Activated naive CD4-positive, alpha-beta T cell treated with anti-CD3 and anti-CD28 coated beads, Interleukin-2, amount 50 U/mL, for 16 hours (primary cell): ENCODE data around the gene MRFAP1L1.
A peak's percentile ranks its signal among the peaks of the same experiment; 100 is the strongest.
"Not testable (repeated sequence)": the region's sequence is repeated elsewhere in the genome, so short reads cannot be mapped to it uniquely, and the experiment has no call there.

Source experiments
- DNase-seq: peaks from one replicate; pipeline ENCODE4 v3.0.0-alpha.2; 2020

The MRFAP1L1 gene

GRCh38 chr4:6733358-6734164 lies 23.9 kb upstream of the MRFAP1L1 start:
- no peak for DNase-seq

GRCh38 chr4:6732441-6733357 lies 23.0 kb upstream of the MRFAP1L1 start:
- DNase-seq, result no peak

GRCh38 chr4:6731780-6732179 lies 22.1 kb upstream of the MRFAP1L1 start:
- no peak for DNase-seq

GRCh38 chr4:6731318-6731675 lies 21.6 kb upstream of the MRFAP1L1 start:
- no peak for DNase-seq

GRCh38 chr4:6730603-6731317 lies 21.1 kb upstream of the MRFAP1L1 start:
- no peak for DNase-seq

GRCh38 chr4:6728320-6729029 lies 18.8 kb upstream of the MRFAP1L1 start:
- DNase-seq, result no peak

- no peak for DNase-seq
Observed at GRCh38 chr4:6727943-6728250, 18.2 kb upstream of the MRFAP1L1 start.

- no peak for DNase-seq
Observed at GRCh38 chr4:6727081-6727942, 17.6 kb upstream of the MRFAP1L1 start.

GRCh38 chr4:6725427-6725961 lies 15.8 kb upstream of the MRFAP1L1 start:
- DNase-seq, result not testable (repeated sequence)

GRCh38 chr4:6724421-6725111 lies 14.9 kb upstream of the MRFAP1L1 start:
- DNase-seq, result no peak

GRCh38 chr4:6723851-6724250 lies 14.2 kb upstream of the MRFAP1L1 start:
- no peak for DNase-seq

GRCh38 chr4:6722891-6723290 lies 13.2 kb upstream of the MRFAP1L1 start:
- no peak for DNase-seq

GRCh38 chr4:6721121-6721520 lies 11.5 kb upstream of the MRFAP1L1 start:
- DNase-seq, result no peak

GRCh38 chr4:6720202-6720699 lies 10.6 kb upstream of the MRFAP1L1 start:
- peak; percentile 82 for DNase-seq

GRCh38 chr4:6719611-6720179 lies 10.0 kb upstream of the MRFAP1L1 start:
- DNase-seq, result no peak

GRCh38 chr4:6718932-6719610 lies 9.4 kb upstream of the MRFAP1L1 start:
- DNase-seq, result no peak

GRCh38 chr4:6716958-6717655 lies 7.4 kb upstream of the MRFAP1L1 start:
- no peak for DNase-seq

GRCh38 chr4:6716018-6716911 lies 6.6 kb upstream of the MRFAP1L1 start, which contains the start of gene BLOC1S4:
TSS of gene BLOC1S4 (plus strand) at chr4:6716174. CDS start at chr4:6716210, 36 bp downstream.
- peak; percentile 87 for DNase-seq
